Nephron (organoid): ENCODE measurements around the gene C1orf159.

Experiments used
- H3K27ac Mint-ChIP-seq, 3 experiments: 2 replicates each; pipeline ENCODE4 v1.8.0; 2020; ENCODE audit warnings: mixed read lengths in 3 of 3, mild to moderate bottlenecking in 2 of 3, moderate library complexity in 1 of 3
- H3K27me3 Mint-ChIP-seq: 2 replicates; pipeline ENCODE4 v1.8.0; 2021; ENCODE audit warnings: low read depth, mild to moderate bottlenecking, moderate library complexity, mixed read lengths
- H3K36me3 Mint-ChIP-seq: 2 replicates; pipeline ENCODE4 v1.8.0; 2020; ENCODE audit warnings: low read depth, mixed read lengths
- H3K4me1 Mint-ChIP-seq: 2 replicates; pipeline ENCODE4 v1.8.0; 2020; ENCODE audit warnings: mixed read lengths
- H3K4me3 Mint-ChIP-seq, 3 experiments: 2 replicates each; pipeline ENCODE4 v1.8.0; 2020; ENCODE audit warnings: mild to moderate bottlenecking in 3 of 3, mixed read lengths in 3 of 3, moderate library complexity in 2 of 3
- H3K9me3 Mint-ChIP-seq: 2 replicates; pipeline ENCODE4 v1.8.0; 2020; ENCODE audit warnings: mixed read lengths
- TF ChIP-seq, protein P1 (sequence below), 3 experiments: fragments of 200-600 bp; sonication (generic); IDR thresholded peaks; one replicate each; pipeline ENCODE4 v1.5.0; 2021; ENCODE audit warnings: antibody characterized with exemption in 3 of 3; ENCODE audit not compliant: unreplicated experiment in 3 of 3

The C1orf159 gene

DNA sequence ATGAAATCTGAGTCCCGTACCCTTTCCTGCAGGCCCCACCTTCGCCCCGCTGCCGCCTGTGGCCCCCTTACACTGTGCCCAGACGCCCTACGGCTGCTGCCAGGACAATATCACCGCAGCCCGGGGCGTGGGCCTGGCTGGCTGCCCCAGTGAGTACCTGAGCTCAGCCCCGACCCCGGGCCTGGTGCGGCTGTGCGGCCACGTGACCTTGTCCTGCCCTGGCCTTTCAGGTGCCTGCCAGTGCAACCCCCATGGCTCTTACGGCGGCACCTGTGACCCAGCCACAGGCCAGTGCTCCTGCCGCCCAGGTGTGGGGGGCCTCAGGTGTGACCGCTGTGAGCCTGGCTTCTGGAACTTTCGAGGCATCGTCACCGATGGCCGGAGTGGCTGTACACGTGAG lies 70.8 kb downstream of the C1orf159 start:
- Mint-ChIP-seq H3K4me1 (no peaks in the 10 kb centered on the region), H3K36me3 (peaks cover 14% of the 10 kb centered on the region), H3K4me3 (no peak overlapping the region), H3K9me3 (no peaks in the 10 kb centered on the region), H3K27me3 (no peaks in the 10 kb centered on the region), H3K27ac (no peak overlapping the region)
- TF ChIP-seq, protein P1, sequence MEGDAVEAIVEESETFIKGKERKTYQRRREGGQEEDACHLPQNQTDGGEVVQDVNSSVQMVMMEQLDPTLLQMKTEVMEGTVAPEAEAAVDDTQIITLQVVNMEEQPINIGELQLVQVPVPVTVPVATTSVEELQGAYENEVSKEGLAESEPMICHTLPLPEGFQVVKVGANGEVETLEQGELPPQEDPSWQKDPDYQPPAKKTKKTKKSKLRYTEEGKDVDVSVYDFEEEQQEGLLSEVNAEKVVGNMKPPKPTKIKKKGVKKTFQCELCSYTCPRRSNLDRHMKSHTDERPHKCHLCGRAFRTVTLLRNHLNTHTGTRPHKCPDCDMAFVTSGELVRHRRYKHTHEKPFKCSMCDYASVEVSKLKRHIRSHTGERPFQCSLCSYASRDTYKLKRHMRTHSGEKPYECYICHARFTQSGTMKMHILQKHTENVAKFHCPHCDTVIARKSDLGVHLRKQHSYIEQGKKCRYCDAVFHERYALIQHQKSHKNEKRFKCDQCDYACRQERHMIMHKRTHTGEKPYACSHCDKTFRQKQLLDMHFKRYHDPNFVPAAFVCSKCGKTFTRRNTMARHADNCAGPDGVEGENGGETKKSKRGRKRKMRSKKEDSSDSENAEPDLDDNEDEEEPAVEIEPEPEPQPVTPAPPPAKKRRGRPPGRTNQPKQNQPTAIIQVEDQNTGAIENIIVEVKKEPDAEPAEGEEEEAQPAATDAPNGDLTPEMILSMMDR (IDR thresholded peaks at IDR 0.05; ENCODE audit: unreplicated experiment in 3 of 3) = no peak

DNA sequence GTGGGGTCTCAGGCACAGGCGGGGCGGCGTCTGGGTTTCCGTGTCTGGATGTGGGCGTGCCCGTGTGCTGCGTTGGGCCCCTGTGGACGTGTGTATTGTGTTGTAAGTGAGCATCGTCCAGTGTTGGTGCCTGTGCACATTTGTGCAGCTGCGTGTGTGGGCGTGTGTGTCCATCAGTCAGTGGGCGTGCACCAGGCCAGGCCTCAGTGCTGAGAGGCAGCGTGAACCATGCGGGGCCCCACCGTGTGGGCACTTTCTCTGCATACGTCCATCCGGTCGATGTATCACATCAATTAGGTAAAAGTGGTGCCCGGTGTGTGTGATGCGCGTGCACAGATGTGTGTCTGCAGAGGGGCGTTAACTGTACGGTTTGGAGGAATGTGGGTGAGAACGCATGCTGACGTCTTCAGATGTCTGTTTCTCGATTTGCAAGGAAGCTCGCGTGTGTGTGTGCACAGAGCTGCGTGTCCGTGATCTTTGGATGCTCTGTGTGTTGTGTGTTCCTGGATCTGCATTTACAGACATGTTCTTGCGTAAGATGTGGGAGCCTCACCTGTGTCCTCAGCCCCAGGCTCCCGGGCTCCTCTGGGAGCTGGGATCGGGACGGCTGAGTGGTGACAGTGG lies 71.3 kb downstream of the C1orf159 start:
- Mint-ChIP-seq H3K9me3 (no peaks in the 10 kb centered on the region), H3K4me1 (peaks cover 3% of the 10 kb centered on the region), H3K27ac (no peak overlapping the region), H3K27me3 (peaks cover 4% of the 10 kb centered on the region), H3K4me3 (no peak overlapping the region), H3K36me3 (peaks cover 14% of the 10 kb centered on the region)
- TF ChIP-seq, protein P1 (IDR thresholded peaks at IDR 0.05; ENCODE audit: unreplicated experiment in 3 of 3) = no peak

DNA sequence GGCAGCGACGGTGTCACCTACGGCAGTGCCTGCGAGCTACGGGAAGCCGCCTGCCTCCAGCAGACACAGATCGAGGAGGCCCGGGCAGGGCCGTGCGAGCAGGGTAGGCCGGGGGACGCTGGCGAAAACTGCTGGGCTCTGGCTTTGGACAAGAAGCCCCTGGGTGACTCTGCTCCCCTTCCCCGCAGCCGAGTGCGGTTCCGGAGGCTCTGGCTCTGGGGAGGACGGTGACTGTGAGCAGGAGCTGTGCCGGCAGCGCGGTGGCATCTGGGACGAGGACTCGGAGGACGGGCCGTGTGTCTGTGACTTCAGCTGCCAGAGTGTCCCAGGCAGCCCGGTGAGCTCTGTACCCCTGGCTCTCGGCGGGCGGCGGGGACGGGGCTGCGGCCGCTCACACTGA lies 72.0 kb downstream of the C1orf159 start:
- Mint-ChIP-seq H3K4me3 (no peak overlapping the region), H3K36me3 (peaks cover 14% of the 10 kb centered on the region), H3K27ac (no peak overlapping the region), H3K4me1 (peaks cover 6% of the 10 kb centered on the region), H3K27me3 (peaks cover 11% of the 10 kb centered on the region), H3K9me3 (no peaks in the 10 kb centered on the region)
- TF ChIP-seq, protein P1 (IDR thresholded peaks at IDR 0.05; ENCODE audit: unreplicated experiment in 3 of 3) = no peak

DNA sequence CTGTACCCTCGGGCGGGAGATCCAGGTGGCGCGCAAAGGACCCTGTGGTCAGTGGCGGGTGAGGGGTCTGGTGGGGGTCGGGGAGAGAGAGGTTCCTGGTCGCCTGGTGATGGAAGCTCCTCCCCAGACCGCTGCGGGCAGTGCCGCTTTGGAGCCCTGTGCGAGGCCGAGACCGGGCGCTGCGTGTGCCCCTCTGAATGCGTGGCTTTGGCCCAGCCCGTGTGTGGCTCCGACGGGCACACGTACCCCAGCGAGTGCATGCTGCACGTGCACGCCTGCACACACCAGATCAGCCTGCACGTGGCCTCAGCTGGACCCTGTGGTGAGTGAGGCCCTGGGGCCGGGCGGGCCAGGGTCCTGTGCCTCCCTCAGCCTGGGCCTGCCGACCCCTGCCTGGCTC lies 72.5 kb downstream of the C1orf159 start:
- H3K27ac Mint-ChIP-seq = no peak overlapping the region
- no peak overlapping the region for H3K4me3 Mint-ChIP-seq
- TF ChIP-seq, protein P1 (IDR thresholded peaks at IDR 0.05; ENCODE audit: unreplicated experiment in 3 of 3) = no peak
- H3K9me3 Mint-ChIP-seq = no peaks in the 10 kb centered on the region
- peaks cover 6% of the 10 kb centered on the region for H3K4me1 Mint-ChIP-seq
- peaks cover 14% of the 10 kb centered on the region for H3K27me3 Mint-ChIP-seq
- H3K36me3 Mint-ChIP-seq = peaks cover 18% of the 10 kb centered on the region

DNA sequence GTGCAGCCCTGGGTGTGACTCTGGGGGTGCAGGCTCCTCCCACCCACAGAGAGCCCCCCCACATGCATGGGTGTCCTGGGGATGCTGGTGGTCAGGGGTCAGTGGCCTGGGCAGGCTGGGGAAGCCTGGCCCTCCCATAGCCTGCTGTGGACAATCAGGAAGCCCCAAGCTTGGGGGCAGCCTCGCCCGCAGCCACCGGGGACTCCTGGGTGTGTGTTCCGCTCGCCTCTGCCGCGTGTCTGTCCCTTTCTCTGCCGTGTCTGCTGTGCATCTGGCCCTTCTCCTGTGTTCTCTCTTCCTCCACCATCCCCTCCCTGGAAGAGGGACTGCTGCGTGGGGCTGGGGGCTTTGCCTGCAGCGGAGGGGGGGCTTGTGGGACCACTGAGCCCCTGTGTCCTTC lies 73.1 kb downstream of the C1orf159 start:
- no peak overlapping the region for H3K27ac Mint-ChIP-seq
- TF ChIP-seq, protein P1 (IDR thresholded peaks at IDR 0.05; ENCODE audit: unreplicated experiment in 3 of 3) = no peak
- no peaks in the 10 kb centered on the region for H3K9me3 Mint-ChIP-seq
- no peak overlapping the region for H3K4me3 Mint-ChIP-seq
- H3K4me1 Mint-ChIP-seq = peaks cover 6% of the 10 kb centered on the region
- H3K36me3 Mint-ChIP-seq = peaks cover 18% of the 10 kb centered on the region
- H3K27me3 Mint-ChIP-seq = peaks cover 18% of the 10 kb centered on the region

DNA sequence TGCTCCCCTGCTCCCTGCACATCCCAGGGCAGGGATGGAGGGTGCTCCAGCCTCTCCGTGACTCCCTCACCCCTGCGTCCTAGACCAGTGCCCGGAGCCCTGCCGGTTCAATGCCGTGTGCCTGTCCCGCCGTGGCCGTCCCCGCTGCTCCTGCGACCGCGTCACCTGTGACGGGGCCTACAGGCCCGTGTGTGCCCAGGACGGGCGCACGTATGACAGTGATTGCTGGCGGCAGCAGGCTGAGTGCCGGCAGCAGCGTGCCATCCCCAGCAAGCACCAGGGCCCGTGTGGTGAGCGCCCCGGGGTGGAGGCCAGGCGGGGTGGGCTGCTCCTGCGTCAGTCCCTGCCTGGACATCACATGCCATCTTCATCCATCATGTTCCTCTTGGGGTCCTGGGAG lies 74.0 kb downstream of the C1orf159 start:
- Mint-ChIP-seq H3K4me3 (no peak overlapping the region), H3K27ac (no peak overlapping the region), H3K36me3 (peaks cover 14% of the 10 kb centered on the region), H3K27me3 (peaks cover 23% of the 10 kb centered on the region), H3K9me3 (no peaks in the 10 kb centered on the region), H3K4me1 (peaks cover 6% of the 10 kb centered on the region)
- TF ChIP-seq, protein P1 (IDR thresholded peaks at IDR 0.05; ENCODE audit: unreplicated experiment in 3 of 3) = no peak
